ENCODE data around the gene CLP1.

DNA sequence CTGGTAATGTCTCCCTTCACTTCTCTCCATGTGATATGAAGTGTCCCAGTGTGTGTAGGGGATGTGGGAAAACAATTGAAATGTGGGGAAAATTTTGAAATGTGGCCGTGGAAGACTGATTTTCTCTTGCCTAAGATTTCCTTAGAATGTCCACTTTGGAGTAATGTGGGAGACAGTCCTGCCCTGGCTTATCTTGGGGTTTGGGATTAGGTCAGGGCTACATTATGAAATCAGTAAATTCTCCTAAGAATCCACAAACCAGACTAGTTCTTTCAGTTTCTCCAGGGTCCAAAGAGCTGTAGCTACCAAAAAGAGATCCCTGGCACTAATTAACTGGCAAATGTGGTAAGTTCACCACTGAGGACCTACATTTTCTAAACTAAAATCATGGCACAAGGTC is 30.7 kb upstream of the CLP1 start:
- TF ChIP-seq, protein P1, sequence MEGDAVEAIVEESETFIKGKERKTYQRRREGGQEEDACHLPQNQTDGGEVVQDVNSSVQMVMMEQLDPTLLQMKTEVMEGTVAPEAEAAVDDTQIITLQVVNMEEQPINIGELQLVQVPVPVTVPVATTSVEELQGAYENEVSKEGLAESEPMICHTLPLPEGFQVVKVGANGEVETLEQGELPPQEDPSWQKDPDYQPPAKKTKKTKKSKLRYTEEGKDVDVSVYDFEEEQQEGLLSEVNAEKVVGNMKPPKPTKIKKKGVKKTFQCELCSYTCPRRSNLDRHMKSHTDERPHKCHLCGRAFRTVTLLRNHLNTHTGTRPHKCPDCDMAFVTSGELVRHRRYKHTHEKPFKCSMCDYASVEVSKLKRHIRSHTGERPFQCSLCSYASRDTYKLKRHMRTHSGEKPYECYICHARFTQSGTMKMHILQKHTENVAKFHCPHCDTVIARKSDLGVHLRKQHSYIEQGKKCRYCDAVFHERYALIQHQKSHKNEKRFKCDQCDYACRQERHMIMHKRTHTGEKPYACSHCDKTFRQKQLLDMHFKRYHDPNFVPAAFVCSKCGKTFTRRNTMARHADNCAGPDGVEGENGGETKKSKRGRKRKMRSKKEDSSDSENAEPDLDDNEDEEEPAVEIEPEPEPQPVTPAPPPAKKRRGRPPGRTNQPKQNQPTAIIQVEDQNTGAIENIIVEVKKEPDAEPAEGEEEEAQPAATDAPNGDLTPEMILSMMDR (IDR thresholded peaks at IDR 0.05), result no peak
- TF ChIP-seq POLR2AphosphoS5 (IDR thresholded peaks at IDR 0.05) (no peak), POLR2A (IDR thresholded peaks at IDR 0.05) (no peak), EP300 (IDR thresholded peaks at IDR 0.05) (no peak)

Measured in upper lobe of left lung (tissue), 4 donors.